ENCODE results near the gene TP53INP2.

TP53INP2 gene

GRCh38 chr20:34675993-34676641 lies 28.0 kb upstream of the TP53INP2 start:
- peaks cover 14% of the 10 kb centered on the region; the same call in 1 of the 2 replicates for H3F3A ChIP-seq (ENCODE audit: insufficient read depth)
- H2AFZ ChIP-seq (ENCODE audit: low read depth, low read length, severe bottlenecking) = peak overlapping the region; percentile 31
- peak overlapping the region; percentile 28 for H3K27ac ChIP-seq (ENCODE audit: low read depth, low read length)
- H3K27me3 ChIP-seq (ENCODE audit: low read length) = no peaks in the 10 kb centered on the region
- H3K4me2 ChIP-seq (ENCODE audit: low read depth, low read length, poor library complexity, severe bottlenecking) = peak overlapping the region; percentile 96
- TF ChIP-seq CTCF (IDR thresholded peaks at IDR 0.05; ENCODE audit: insufficient read depth, low read length, poor library complexity, severe bottlenecking) = no peak
- TF ChIP-seq EZH2phosphoT487 (conservative IDR thresholded peaks at IDR 0.05; ENCODE audit: low read length) = no peak
- no peaks in the 10 kb centered on the region for H3K9me2 ChIP-seq (replicated peaks; ENCODE audit: insufficient read depth, low read length)
- peak overlapping the region; percentile 68 for H3K9ac ChIP-seq (ENCODE audit: low read length)
- H3K9me3 ChIP-seq (ENCODE audit: insufficient read depth, low read length) = no peaks in the 10 kb centered on the region
- peak overlapping the region; percentile 73 for H3K4me3 ChIP-seq (ENCODE audit: insufficient read depth, low read length, poor library complexity, severe bottlenecking)
- H3K36me3 ChIP-seq (ENCODE audit: low read length) = no peaks in the 10 kb centered on the region
- no peaks in the 10 kb centered on the region for H4K20me1 ChIP-seq (ENCODE audit: low read depth, low read length)
- peaks cover 25% of the 10 kb centered on the region; the same call in 1 of the 2 replicates for H3K79me2 ChIP-seq (ENCODE audit: insufficient read depth, low read length)

DNA sequence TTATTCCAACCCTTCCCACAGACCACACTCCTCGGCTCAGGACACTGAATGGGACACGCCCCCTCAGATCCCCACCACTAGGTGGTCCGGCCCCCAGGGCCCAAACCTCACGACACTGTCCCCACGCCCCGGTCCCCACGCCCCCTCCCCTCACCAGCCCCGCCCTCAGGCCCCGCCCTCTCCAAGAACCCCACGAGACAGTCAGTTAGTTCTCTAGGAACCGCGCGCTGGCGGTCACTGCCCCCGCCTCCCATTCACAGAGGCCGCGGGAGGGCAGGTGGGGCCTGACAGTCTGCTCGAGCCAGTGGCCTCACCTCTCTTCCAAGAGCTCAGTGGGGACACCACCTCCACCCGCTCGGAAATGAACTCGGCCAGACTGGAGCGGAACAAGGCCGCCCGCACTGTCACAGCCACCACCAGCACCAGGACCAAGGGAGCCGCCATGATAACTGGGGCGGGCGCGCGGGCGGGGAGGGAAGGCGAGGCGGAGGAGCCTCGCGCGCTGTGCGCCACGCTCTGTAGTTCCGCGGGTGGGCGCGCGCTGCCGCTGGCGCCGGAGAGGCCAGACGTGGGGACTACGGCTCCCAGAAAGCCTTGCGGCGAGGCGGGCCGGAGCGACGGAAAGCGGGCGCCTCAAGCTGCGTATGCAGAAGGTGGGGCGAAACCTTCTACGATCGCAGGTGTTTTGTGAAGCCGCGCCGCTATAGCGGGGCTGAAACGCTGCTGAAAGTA lies 27.3 kb upstream of the TP53INP2 start, which contains the start of gene PIGU:
Gene PIGU (minus strand): TSS at position 451 of the 732 bp plus-strand sequence. CDS start 7 bp downstream, at position 444.
- Histone ChIP-seq H2AFZ (ENCODE audit: low read depth, low read length, severe bottlenecking) (peak within 1 kb of the TSS; percentile 47), H3K36me3 (ENCODE audit: low read length) (no peaks in the 10 kb centered on the region), H3K79me2 (ENCODE audit: insufficient read depth, low read length) (peaks cover 25% of the 10 kb centered on the region; the same call in 1 of the 2 replicates), H3K27me3 (ENCODE audit: low read length) (no peaks in the 10 kb centered on the region), H3F3A (ENCODE audit: insufficient read depth) (peaks cover 14% of the 10 kb centered on the region; the same call in 1 of the 2 replicates), H3K9ac (ENCODE audit: low read length) (peak within 1 kb of the TSS; percentile 68), H3K4me3 (ENCODE audit: insufficient read depth, low read length, poor library complexity, severe bottlenecking) (peak within 1 kb of the TSS; percentile 73), H3K9me3 (ENCODE audit: insufficient read depth, low read length) (no peaks in the 10 kb centered on the region), H3K4me2 (ENCODE audit: low read depth, low read length, poor library complexity, severe bottlenecking) (peak within 1 kb of the TSS; percentile 96), H3K27ac (ENCODE audit: low read depth, low read length) (peak within 1 kb of the TSS; percentile 62), H3K9me2 (replicated peaks; ENCODE audit: insufficient read depth, low read length) (no peaks in the 10 kb centered on the region), H4K20me1 (ENCODE audit: low read depth, low read length) (no peaks in the 10 kb centered on the region)
- no peak for TF ChIP-seq EZH2phosphoT487 (conservative IDR thresholded peaks at IDR 0.05; ENCODE audit: low read length)

DNA sequence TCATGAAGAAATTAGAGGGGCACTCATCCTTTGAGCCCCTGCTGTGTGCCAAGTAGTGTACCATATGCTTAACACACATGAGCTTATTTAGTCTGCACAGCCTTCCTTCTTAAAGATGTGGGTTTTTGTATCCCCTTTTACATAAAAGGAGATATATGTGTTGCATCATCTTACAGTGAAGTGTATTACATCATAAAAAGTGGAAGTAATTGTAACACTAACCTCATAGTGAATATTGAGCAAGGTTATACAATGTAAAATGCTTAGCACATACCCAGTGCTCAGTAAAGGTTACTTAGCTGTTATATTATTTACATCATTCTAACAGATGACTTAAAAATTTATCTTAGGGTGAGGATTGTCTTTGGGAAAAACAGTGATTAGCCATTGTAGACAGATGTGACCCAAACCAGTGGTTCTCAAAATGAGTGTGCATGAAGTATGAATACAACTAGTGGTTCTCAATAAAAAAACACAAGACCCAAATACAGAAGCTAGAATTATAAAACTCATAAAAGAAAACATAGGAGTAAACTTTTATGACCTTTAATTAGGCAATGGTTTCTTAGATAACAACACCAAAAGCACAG lies 23.5 kb upstream of the TP53INP2 start:
- H3K27me3 ChIP-seq (ENCODE audit: low read length) = no peaks in the 10 kb centered on the region
- no peak overlapping the region for H3K9ac ChIP-seq (ENCODE audit: low read length)
- no peaks in the 10 kb centered on the region for H3K36me3 ChIP-seq (ENCODE audit: low read length)
- H3F3A ChIP-seq (ENCODE audit: insufficient read depth) = peaks cover 8% of the 10 kb centered on the region; the same call in 1 of the 2 replicates
- H2AFZ ChIP-seq (ENCODE audit: low read depth, low read length, severe bottlenecking) = no peak overlapping the region
- no peak overlapping the region for H3K27ac ChIP-seq (ENCODE audit: low read depth, low read length)
- no peaks in the 10 kb centered on the region for H3K9me2 ChIP-seq (replicated peaks; ENCODE audit: insufficient read depth, low read length)
- no peak overlapping the region for H3K4me2 ChIP-seq (ENCODE audit: low read depth, low read length, poor library complexity, severe bottlenecking)
- no peaks in the 10 kb centered on the region for H4K20me1 ChIP-seq (ENCODE audit: low read depth, low read length)
- no peak for TF ChIP-seq CTCF (IDR thresholded peaks at IDR 0.05; ENCODE audit: insufficient read depth, low read length, poor library complexity, severe bottlenecking)
- no peak for TF ChIP-seq EZH2phosphoT487 (conservative IDR thresholded peaks at IDR 0.05; ENCODE audit: low read length)
- H3K9me3 ChIP-seq (ENCODE audit: insufficient read depth, low read length) = no peaks in the 10 kb centered on the region
- no peak overlapping the region for H3K4me3 ChIP-seq (ENCODE audit: insufficient read depth, low read length, poor library complexity, severe bottlenecking)
- H3K79me2 ChIP-seq (ENCODE audit: insufficient read depth, low read length) = peaks cover 13% of the 10 kb centered on the region; the same call in 1 of the 2 replicates

All from SU-DHL-6 (cell line).